CD4-positive, CD25-positive, alpha-beta regulatory T cell (primary cell): Measurements from ENCODE around the gene MRPL28. TPM values are rescaled to one million over a fixed set of nuclear protein-coding genes. Genes with fewer than 3 reads are reported as not detected.

Source experiments
- ATAC-seq, 2 donors: fragments of 150-1000 bp; cut with Tn5 transposase; one replicate each; pipeline ENCODE4 v1.10.0; 2021; ENCODE audit warnings: low read depth in 2 of 2, moderate number of reproducible peaks in 2 of 2, moderate library complexity in 1 of 2
- DNase-seq, 3 donors: peaks; one replicate each; pipeline versions ENCODE4 v3.0.0 to v3.0.0-alpha.2; 2012 to 2022; ENCODE audit warnings: mixed read lengths in 1 of 3
- H3K27ac ChIP-seq: one replicate; pipeline ENCODE4 v1.7.0; 2013; ENCODE audit warnings: mild to moderate bottlenecking, low read length; ENCODE audit not compliant: insufficient read depth, poor library complexity, severe bottlenecking
- H3K27me3 ChIP-seq: one replicate; pipeline ENCODE4 v1.7.0; 2013; ENCODE audit warnings: low read length; ENCODE audit not compliant: control insufficient read depth, insufficient read depth
- H3K36me3 ChIP-seq: one replicate; pipeline ENCODE4 v1.7.0; 2013; ENCODE audit warnings: mild to moderate bottlenecking, low read length, moderate library complexity; ENCODE audit not compliant: control insufficient read depth, insufficient read depth
- H3K4me1 ChIP-seq: 2 replicates; pipeline ENCODE4 v1.7.0; 2013; ENCODE audit warnings: mild to moderate bottlenecking, low read length; ENCODE audit not compliant: insufficient read depth, control insufficient read depth, poor library complexity, severe bottlenecking
- H3K4me3 ChIP-seq: one replicate; pipeline ENCODE4 v1.7.0; 2013; ENCODE audit warnings: low read depth, mild to moderate bottlenecking, low read length, moderate library complexity
- H3K9me3 ChIP-seq, 2 experiments: 1 replicate in 1 of 2; 2 replicates in 1 of 2; pipeline ENCODE4 v1.7.0; 2013; ENCODE audit warnings: low read length in 2 of 2, mild to moderate bottlenecking in 1 of 2, moderate library complexity in 1 of 2; ENCODE audit not compliant: control insufficient read depth in 2 of 2
- H3K27ac Mint-ChIP-seq, 3 donors: one replicate each; pipeline ENCODE4 v1.8.0; 2020 to 2022; ENCODE audit warnings: mild to moderate bottlenecking in 3 of 3, mixed read lengths in 3 of 3, moderate library complexity in 2 of 3
- H3K27me3 Mint-ChIP-seq: one replicate; pipeline ENCODE4 v1.8.0; 2022; ENCODE audit warnings: mild to moderate bottlenecking, mixed read lengths
- H3K36me3 Mint-ChIP-seq: one replicate; pipeline ENCODE4 v1.8.0; 2020; ENCODE audit warnings: mixed read lengths
- H3K4me1 Mint-ChIP-seq, 4 donors: one replicate each; pipeline ENCODE4 v1.8.0; 2020 to 2022; ENCODE audit warnings: mixed read lengths in 4 of 4, mild to moderate bottlenecking in 1 of 4
- H3K4me3 Mint-ChIP-seq, 4 donors: one replicate each; pipeline ENCODE4 v1.8.0; 2020 to 2022; ENCODE audit warnings: mild to moderate bottlenecking in 4 of 4, mixed read lengths in 4 of 4, moderate library complexity in 3 of 4
- H3K9me3 Mint-ChIP-seq, 7 donors: one replicate each; pipeline ENCODE4 v1.8.0; 2020 to 2022; ENCODE audit warnings: mixed read lengths in 7 of 7, mild to moderate bottlenecking in 3 of 7, moderate library complexity in 2 of 7
- polyA plus RNA-seq, 4 donors: library from polyadenylated mRNA; unstranded; fragments of 300-500 nt; fragmentation: Illumina TruSeq; gene quantifications; one replicate each; pipeline ENCODE4 v1.2.3, GENCODE V29; 2021
- total RNA-seq: library from RNA; stranded (reverse); gene quantifications from one replicate; pipeline ENCODE4 v1.2.3, GENCODE V29; 2022

The MRPL28 gene
- total and polyA plus RNA-seq, 5 donors from 2014 or later, result 37.8 to 109 (median 72.1) TPM

DNA sequence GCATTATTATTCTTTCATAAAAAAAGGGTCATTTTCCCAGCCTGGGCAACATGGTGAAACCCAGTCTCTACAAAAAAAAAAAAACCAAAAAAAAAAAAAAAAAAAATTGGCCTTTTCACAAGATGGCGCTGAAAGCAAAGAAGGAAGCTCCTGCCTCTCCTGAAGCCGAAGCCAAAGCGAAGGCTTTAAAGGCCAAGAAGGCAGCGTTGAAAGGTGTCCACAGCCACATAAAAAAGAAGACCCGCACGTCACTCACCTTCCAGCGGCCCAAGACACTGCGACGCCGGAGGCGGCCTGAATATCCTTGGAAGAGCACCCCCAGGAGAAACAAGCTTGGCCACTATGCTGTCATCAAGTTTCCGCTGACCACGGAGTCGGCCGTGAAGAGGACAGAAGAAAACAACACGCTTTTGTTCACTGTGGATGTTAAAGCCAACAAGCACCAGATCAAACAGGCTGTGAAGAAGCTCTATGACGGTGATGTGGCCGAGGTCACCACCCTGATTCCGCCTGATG, 16.4 kb upstream of the MRPL28 start:
- H3K4me3 Mint-ChIP-seq, result peak overlapping the region in 1 of 4 donors; percentile 33
- no peak for DNase-seq

DNA sequence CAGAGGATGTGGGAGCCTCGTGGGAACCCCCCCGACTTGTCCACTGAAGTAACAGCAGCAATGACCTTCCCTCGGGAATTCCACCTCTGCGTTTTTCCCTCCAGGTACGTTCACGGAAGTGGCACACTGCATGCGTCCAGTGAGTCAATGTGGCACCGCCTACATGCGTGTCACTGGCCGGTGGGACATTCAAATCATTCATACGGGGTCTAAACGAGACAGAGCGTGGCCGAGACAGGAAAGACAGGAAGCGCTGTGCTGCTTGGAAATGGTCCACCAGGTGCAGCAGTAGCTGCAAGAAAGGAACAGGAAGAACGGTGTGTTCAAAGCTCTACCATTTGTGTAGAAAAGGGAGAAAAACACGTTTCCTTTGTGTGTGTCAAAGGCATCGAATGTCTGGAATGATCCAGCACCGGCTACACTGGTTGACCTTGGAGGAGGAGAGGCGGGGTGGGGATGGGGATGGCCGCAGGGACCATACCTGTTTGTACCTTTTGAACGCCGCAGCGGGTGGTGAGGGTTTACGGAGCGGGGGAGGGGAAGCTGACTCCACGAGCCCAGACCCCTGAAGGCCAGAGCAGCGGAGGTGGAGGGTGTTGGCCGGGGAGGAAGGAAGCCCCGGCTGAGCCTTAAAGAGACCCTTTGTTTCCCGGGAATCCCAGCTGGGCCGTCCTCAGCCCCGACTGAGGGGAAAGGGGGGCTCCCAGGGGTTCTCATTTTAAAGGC, 13.2 kb upstream of the MRPL28 start:
- H3K27me3 ChIP-seq, result no peaks in the 10 kb centered on the region
- H3K4me1 ChIP-seq, result peaks cover 38% of the 10 kb centered on the region
- no peaks in the 10 kb centered on the region for H3K9me3 ChIP-seq
- no peaks in the 10 kb centered on the region for H3K36me3 ChIP-seq
- Mint-ChIP-seq H3K4me3 (peak overlapping the region; percentile 91 to 97 (median 95)), H3K4me1 (peaks cover 5 to 28% (median 5%) of the 10 kb centered on the region in 4 donors), H3K36me3 (no peaks in the 10 kb centered on the region), H3K27ac (peak overlapping the region; percentile 74 to 95 (median 84)), H3K27me3 (no peaks in the 10 kb centered on the region), H3K9me3 (no peaks in the 10 kb centered on the region)
- peak overlapping the region; percentile 67 for H3K4me3 ChIP-seq
- H3K27ac ChIP-seq, result no peak overlapping the region
- peak; percentile 28 to 42 (median 33) for DNase-seq
- peak in 1 of 2 donors; percentile 26 for ATAC-seq

More for the DNA sequence above, 16.4 kb upstream of the MRPL28 start:
- H3K36me3 Mint-ChIP-seq, result no peaks in the 10 kb centered on the region
- Histone ChIP-seq H3K4me1 (peaks cover 19% of the 10 kb centered on the region), H3K9me3 (no peaks in the 10 kb centered on the region), H3K4me3 (no peak overlapping the region), H3K36me3 (no peaks in the 10 kb centered on the region), H3K27ac (no peak overlapping the region), H3K27me3 (no peaks in the 10 kb centered on the region)
- H3K9me3 Mint-ChIP-seq, result no peaks in the 10 kb centered on the region
- ATAC-seq, result no peak
- peaks cover 5 to 19% (median 9%) of the 10 kb centered on the region in 4 donors for H3K4me1 Mint-ChIP-seq
- peaks cover 5% of the 10 kb centered on the region for H3K27me3 Mint-ChIP-seq
- H3K27ac Mint-ChIP-seq, result no peak overlapping the region

DNA sequence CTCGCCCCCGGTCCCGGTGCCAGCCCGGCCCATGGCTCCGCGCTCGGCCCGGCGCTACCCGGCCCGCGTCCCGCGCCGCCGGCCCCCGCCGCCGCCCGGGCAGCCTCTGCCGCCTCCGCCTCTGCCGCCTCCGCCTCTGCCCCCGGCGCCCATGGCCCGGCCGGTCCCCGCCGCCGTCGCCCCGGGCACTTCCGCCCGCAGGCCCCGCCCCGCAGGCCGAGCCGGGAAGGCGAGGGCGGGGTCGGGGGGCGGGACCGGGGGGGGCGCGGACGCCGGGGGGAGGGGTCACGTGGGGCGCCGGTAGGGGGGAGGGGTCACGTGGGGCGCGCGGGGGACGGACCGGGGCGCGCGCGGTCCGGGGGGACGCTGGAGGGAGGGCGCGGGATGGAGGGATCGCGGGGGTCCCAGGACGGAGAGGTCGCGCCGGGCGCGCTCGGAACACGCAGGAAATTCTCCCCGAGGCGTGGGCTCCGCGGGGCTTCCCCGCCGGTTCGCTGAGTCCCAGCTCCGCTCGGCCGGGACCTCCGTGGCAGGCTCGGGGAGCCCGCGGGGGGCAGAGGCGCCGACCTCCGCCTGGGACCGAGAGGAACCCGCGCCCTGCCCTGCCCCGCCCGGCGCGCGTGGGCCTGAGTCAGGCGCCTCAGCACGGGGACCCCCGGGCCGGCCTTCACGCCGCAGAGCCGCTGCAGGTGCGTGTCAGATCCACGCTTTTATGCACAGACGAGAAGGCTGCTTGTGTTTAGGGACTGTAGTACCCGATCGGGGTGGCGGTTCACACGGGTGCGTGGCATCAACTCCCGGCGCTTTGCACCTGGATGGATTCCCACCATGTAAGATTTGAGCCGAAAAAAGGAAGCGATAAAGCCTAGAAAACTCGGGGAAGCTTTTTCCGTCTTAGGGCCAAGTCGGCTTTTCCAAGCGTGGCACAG, 11.7 kb upstream of the MRPL28 start, which contains the start of gene PGAP6:
PGAP6 (minus strand) TSS at position 190 of the 929 bp plus-strand sequence; CDS start at position 33, 157 bp downstream.
- Mint-ChIP-seq H3K27me3 (no peaks in the 10 kb centered on the region), H3K4me3 (peak within 1 kb of the TSS; percentile 91 to 97 (median 95)), H3K4me1 (peaks cover 5 to 28% (median 5%) of the 10 kb centered on the region in 4 donors), H3K9me3 (no peaks in the 10 kb centered on the region), H3K27ac (peak within 1 kb of the TSS; percentile 77 to 93 (median 87)), H3K36me3 (no peaks in the 10 kb centered on the region)
- no peaks in the 10 kb centered on the region for H3K36me3 ChIP-seq
- peaks cover 38% of the 10 kb centered on the region for H3K4me1 ChIP-seq
- H3K4me3 ChIP-seq, result peak within 1 kb of the TSS; percentile 67
- H3K27me3 ChIP-seq, result no peaks in the 10 kb centered on the region
- peak; percentile 65 to 67 for ATAC-seq
- no peaks in the 10 kb centered on the region for H3K9me3 ChIP-seq
- H3K27ac ChIP-seq, result peak within 1 kb of the TSS; percentile 60
- peak; percentile 55 to 73 (median 63) for DNase-seq

DNA sequence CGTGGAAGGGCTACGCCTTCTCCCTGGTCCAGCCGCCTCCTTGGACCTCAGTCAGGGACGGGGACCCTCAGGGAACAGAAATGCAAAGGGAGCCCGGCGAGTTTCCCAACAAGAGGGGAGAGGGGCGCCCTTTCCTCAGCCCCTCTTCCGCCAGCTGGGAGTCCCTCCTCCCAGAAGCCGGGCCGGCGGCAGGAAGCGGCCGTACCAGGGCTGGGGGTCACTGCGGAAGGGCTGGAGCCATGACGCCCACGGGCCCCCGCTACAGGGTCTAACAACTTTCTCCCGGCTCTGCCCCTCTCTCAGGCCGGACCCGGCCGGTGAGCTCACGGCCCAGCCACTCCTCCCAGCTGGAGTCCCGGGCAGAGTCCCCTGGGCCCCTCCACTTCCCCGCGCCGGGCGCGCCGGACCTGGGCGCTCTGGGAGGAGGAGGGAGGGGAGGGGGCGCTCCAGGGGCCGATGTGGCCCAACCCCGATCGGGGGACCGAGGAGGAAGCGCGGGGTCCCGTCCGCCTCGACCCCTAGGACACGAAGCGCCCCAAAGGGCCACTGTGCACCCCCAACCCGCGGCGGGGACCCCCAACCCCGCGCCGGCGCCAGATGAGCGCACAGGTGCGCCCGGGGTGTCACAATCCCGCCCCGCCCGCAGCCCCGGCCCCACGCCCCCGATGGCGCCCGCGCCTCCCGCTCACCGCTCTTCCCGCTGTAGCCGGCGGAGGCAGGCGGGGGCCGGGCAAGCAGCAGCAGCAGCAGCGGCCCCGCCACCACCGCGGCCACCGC, 10.9 kb upstream of the MRPL28 start:
- Histone ChIP-seq H3K4me3 (no peak overlapping the region), H3K27ac (peak overlapping the region; percentile 60), H3K4me1 (peaks cover 38% of the 10 kb centered on the region), H3K36me3 (peaks cover 5% of the 10 kb centered on the region), H3K9me3 (no peaks in the 10 kb centered on the region), H3K27me3 (no peaks in the 10 kb centered on the region)
- Mint-ChIP-seq H3K27me3 (no peaks in the 10 kb centered on the region), H3K27ac (peak overlapping the region in 1 of 3 donors; percentile 77), H3K9me3 (no peaks in the 10 kb centered on the region), H3K4me1 (peaks cover 5 to 28% (median 5%) of the 10 kb centered on the region in 4 donors), H3K4me3 (peak overlapping the region in 3 of 4 donors; percentile 75 to 84 (median 80)), H3K36me3 (no peaks in the 10 kb centered on the region)
- ATAC-seq (peak; percentile 3 to 23), DNase-seq (peak in 1 of 3 donors; percentile 31)

DNA sequence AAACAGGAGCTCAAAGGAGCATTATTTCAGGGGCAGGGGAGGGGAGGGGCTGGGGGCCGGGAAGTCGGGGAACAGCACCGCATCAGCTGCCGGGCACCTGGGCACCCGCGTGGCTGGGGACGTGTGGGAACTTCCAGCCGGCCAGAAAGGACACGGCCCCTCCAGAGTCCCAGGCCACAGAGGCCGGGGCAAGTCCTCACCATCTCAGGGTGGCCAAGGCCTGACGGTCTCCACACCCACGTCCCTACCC, 10.3 kb upstream of the MRPL28 start:
- Mint-ChIP-seq H3K9me3 (no peaks in the 10 kb centered on the region), H3K36me3 (no peaks in the 10 kb centered on the region), H3K4me3 (peak overlapping the region; percentile 84 to 93 (median 88)), H3K27ac (peak overlapping the region; percentile 43 to 77 (median 55)), H3K27me3 (no peaks in the 10 kb centered on the region), H3K4me1 (peaks cover 5 to 28% (median 5%) of the 10 kb centered on the region in 4 donors)
- ATAC-seq (no peak), DNase-seq (no peak)
- no peak overlapping the region for H3K4me3 ChIP-seq
- H3K9me3 ChIP-seq, result no peaks in the 10 kb centered on the region
- peaks cover 38% of the 10 kb centered on the region for H3K4me1 ChIP-seq
- H3K36me3 ChIP-seq, result peaks cover 5% of the 10 kb centered on the region
- no peaks in the 10 kb centered on the region for H3K27me3 ChIP-seq
- no peak overlapping the region for H3K27ac ChIP-seq

DNA sequence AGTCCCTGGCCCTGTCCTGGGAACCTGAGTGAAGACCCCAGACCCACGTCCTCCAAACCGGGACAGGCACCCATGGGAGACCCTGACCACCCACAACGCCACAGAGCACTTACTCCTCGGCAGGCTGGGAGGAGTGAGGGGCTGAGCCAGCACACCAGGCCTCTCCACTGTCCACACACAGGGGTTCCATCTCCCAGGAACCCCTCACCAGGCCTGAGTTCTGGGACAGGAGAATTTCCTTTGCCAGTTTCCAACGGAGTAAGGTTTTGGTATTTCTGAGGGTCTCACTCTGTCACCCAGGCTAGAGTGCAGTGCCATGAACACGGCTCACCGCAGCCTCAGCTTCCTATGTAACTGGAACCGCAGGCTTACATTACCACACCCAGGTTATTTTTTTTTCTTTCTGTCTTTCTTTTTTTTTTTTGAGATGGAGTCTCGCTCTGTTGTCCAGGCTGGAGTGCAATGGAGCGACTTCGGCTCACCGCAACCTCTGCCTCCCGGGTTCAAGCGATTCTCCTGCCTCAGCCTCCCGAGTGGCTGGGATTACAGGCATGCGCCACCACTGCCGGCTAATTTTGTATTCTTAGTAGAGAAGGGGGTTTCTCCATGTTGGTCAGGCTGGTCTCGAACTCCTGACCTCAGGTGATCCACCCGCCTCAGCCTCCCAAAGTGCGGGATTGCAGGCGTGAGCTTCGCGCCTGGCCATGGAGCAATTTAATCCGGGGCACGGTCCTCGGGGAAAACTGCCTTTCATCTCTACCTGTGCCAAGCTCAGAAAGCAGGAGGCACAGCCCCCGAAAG, 9.8 kb upstream of the MRPL28 start:
- H3K9me3 Mint-ChIP-seq, result no peaks in the 10 kb centered on the region
- H3K36me3 ChIP-seq, result peaks cover 5% of the 10 kb centered on the region
- H3K4me3 Mint-ChIP-seq, result peak overlapping the region; percentile 84 to 93 (median 88)
- H3K27ac Mint-ChIP-seq, result peak overlapping the region; percentile 43 to 77 (median 55)
- no peaks in the 10 kb centered on the region for H3K27me3 Mint-ChIP-seq
- H3K27me3 ChIP-seq, result no peaks in the 10 kb centered on the region
- H3K4me1 Mint-ChIP-seq, result peaks cover 5 to 28% (median 5%) of the 10 kb centered on the region in 4 donors
- H3K36me3 Mint-ChIP-seq, result no peaks in the 10 kb centered on the region
- H3K4me1 ChIP-seq, result peaks cover 38% of the 10 kb centered on the region
- H3K9me3 ChIP-seq, result no peaks in the 10 kb centered on the region
- no peak for ATAC-seq
- H3K4me3 ChIP-seq, result peak overlapping the region; percentile 51
- H3K27ac ChIP-seq, result peak overlapping the region; percentile 41
- DNase-seq, result no peak
